K562 (cell line): ENCODE data around the gene HDGFL2. TPM values are rescaled to one million over a fixed set of nuclear protein-coding genes. Genes with fewer than 3 reads are reported as not detected.
A peak's percentile ranks its signal among the peaks of the same experiment; 100 is the strongest.

Experiments
- BCOR ChIP-seq: fragments of 450-650 bp; IDR thresholded peaks from 2 replicates; pipeline ENCODE4 v1.6.1; 2016
- BRF1 ChIP-seq: IDR thresholded peaks from 3 replicates; pipeline ENCODE4 v1.6.1; 2011; ENCODE audit warnings: borderline replicate concordance, mild to moderate bottlenecking; ENCODE audit not compliant: insufficient read length; ENCODE audit errors: extremely low read depth
- MYNN ChIP-seq, 2 experiments: sonication (generic); formaldehyde crosslinking in 1 of 2; IDR thresholded peaks; 2 replicates each; pipeline versions ENCODE4 v1.5.0 to v1.6.1; 2016 to 2020; ENCODE audit warnings: antibody characterized with exemption in 1 of 2, missing genetic modification reagents in 1 of 2
- PTBP1 ChIP-seq: fragments of 200-400 bp; formaldehyde crosslinking; IDR thresholded peaks from 2 replicates; pipeline ENCODE4 v1.6.1; 2017; ENCODE audit warnings: low read depth, low read length
- SMAD1 ChIP-seq: fragments of 150-350 bp; IDR thresholded peaks from 2 replicates; pipeline ENCODE4 v1.6.1; 2014; ENCODE audit warnings: low read length, low read depth; ENCODE audit not compliant: partially characterized antibody
- SRF ChIP-seq, 2 experiments: fragments of 250-450, 450-650 bp in 1 of 2; sonication (Bioruptor Pico) in 1 of 2; sonication (generic) in 1 of 2; formaldehyde crosslinking; IDR thresholded peaks; 2 replicates each; pipeline versions ENCODE4 v1.5.0 to v1.5.1; 2020 to 2022; ENCODE audit warnings: mild to moderate bottlenecking in 1 of 2, missing genetic modification reagents in 1 of 2
- TCF7 ChIP-seq: sonication (generic); IDR thresholded peaks from 2 replicates; pipeline ENCODE4 v1.6.1; 2016; ENCODE audit warnings: antibody characterized with exemption, borderline replicate concordance
- ZFP36 ChIP-seq: fragments of 150-350 bp; IDR thresholded peaks from 2 replicates; pipeline ENCODE4 v1.6.1; 2018; ENCODE audit warnings: low read length, low read depth; ENCODE audit not compliant: partially characterized antibody
- ZNF436 ChIP-seq: fragments of 250-450, 450-650 bp; sonication (Bioruptor Pico); formaldehyde crosslinking; IDR thresholded peaks from 2 replicates; pipeline ENCODE4 v1.7.0; 2020; ENCODE audit warnings: mild to moderate bottlenecking
- polyA plus RNA-seq, 8 experiments: library from polyadenylated mRNA; depleted of rRNA in 4 of 8; stranded (reverse) in 5 of 8; unstranded in 3 of 8; fragments of >200 nt; fragmentation: Nextera tagmentation in 2 of 8; fragmentation: Illumina TruSeq in 1 of 8; extraction: Ambion mirVana in 2 of 8; extraction: Trizol in 1 of 8; gene quantifications; 2 replicates each; pipeline versions ENCODE4 v1.2.1 to v1.2.3, GENCODE V29; 2011 to 2014; ENCODE audit warnings: inconsistent platforms in 1 of 8, missing spikeins in 1 of 8
- total RNA-seq, 7 experiments: library from RNA; depleted of rRNA in 6 of 7; stranded (reverse); fragments of >200 nt in 6 of 7; fragmentation: Illumina TruSeq in 2 of 7; extraction: Trizol in 2 of 7; gene quantifications; 2 replicates each; pipeline versions ENCODE4 v1.2.1 to v1.2.3, GENCODE V29; 2011 to 2021; ENCODE audit warnings: low replicate concordance in 1 of 7
- TF ChIP-seq, protein P1 (sequence below): IDR thresholded peaks from 3 replicates; pipeline ENCODE4 v1.6.1; 2011; ENCODE audit warnings: borderline replicate concordance, mild to moderate bottlenecking, moderate library complexity; ENCODE audit not compliant: insufficient read length; ENCODE audit errors: extremely low read depth
- TF ChIP-seq, protein P2 (sequence below), 2 experiments: fragments of 250-450 bp in 1 of 2; fragments of 450-650 bp in 1 of 2; sonication (Bioruptor Pico) in 1 of 2; IDR thresholded peaks; 2 replicates each; pipeline versions ENCODE4 v1.6.1 to v1.8.0; 2016 to 2021; ENCODE audit warnings: mild to moderate bottlenecking in 2 of 2, moderate library complexity in 2 of 2, missing compliant biosample characterization in 1 of 2, missing genetic modification characterization in 1 of 2

Gene HDGFL2
- total and polyA plus RNA-seq, 9 of the 15 experiments (the other 6 are each of a cell fraction or from before 2014, with no cell fraction given) = 0.13 to 61.7 (median 16.0) TPM

DNA sequence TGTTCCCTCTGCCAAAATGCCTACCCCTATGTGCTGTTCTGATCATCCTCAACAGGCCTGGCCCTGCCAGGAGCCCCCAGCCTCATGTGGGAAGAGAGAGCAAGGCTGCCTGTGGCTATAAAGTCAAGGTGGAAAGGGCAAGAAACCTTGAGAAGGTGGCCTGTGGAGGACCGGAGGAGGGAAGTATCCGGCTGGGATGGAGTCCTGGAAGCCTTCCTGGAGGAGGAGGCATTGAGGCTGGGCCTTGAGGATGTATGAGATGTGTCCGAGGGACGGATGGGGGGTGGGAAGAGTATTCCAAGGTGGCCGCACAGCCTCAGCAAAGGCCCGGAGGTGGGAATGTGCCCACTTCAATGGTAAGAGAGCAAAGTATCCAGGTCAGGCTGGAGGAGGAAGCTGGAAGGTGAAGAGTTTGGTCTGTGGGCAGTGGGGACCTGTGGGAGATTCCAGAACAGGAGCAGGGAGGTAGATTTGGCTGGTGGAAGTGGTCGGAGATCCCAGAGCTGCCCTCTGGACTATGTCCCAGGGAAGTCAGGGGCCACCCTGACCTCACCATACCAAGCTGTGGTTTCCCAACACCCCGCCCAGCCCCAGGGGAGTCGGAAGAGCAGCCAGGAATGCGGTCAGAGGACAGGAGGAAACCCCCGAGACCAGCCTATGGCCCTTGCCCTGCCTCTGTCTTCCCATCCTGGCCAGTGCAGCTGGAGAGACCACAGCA is 49.2 kb downstream of the HDGFL2 start (continued):
- TF ChIP-seq, protein P1, sequence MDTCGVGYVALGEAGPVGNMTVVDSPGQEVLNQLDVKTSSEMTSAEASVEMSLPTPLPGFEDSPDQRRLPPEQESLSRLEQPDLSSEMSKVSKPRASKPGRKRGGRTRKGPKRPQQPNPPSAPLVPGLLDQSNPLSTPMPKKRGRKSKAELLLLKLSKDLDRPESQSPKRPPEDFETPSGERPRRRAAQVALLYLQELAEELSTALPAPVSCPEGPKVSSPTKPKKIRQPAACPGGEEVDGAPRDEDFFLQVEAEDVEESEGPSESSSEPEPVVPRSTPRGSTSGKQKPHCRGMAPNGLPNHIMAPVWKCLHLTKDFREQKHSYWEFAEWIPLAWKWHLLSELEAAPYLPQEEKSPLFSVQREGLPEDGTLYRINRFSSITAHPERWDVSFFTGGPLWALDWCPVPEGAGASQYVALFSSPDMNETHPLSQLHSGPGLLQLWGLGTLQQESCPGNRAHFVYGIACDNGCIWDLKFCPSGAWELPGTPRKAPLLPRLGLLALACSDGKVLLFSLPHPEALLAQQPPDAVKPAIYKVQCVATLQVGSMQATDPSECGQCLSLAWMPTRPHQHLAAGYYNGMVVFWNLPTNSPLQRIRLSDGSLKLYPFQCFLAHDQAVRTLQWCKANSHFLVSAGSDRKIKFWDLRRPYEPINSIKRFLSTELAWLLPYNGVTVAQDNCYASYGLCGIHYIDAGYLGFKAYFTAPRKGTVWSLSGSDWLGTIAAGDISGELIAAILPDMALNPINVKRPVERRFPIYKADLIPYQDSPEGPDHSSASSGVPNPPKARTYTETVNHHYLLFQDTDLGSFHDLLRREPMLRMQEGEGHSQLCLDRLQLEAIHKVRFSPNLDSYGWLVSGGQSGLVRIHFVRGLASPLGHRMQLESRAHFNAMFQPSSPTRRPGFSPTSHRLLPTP = peak; percentile 40
- TF ChIP-seq PTBP1 (peak; percentile 72; the same call in 1 of the 2 replicates), BCOR (peak; percentile 73), TCF7 (no peak), SMAD1 (no peak), ZNF436 (CRISPR knock-in tag) (peak; percentile 69; the same call in 1 of the 2 replicates), BRF1 (no peak), SRF (CRISPR knock-in tag; IDR thresholded peaks at IDR 0.05) (no peak), MYNN (IDR thresholded peaks at IDR 0.05) (no peak), MYNN (CRISPR knock-in tag; IDR thresholded peaks at IDR 0.05) (no peak), ZFP36 (peak; percentile 99)
- TF ChIP-seq, protein P2, sequence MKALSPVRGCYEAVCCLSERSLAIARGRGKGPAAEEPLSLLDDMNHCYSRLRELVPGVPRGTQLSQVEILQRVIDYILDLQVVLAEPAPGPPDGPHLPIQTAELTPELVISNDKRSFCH (CRISPR knock-in tag; IDR thresholded peaks at IDR 0.05) = no peak
- TF ChIP-seq, protein P2 (tag; IDR thresholded peaks at IDR 0.05) = no peak
